K562 (cell line): ENCODE results near the gene PEAR1. TPM values are rescaled to one million over a fixed set of nuclear protein-coding genes. Genes with fewer than 3 reads are reported as not detected.

ENCODE experiments used
- ATAC-seq: fragments of 200-7000 bp; cut with Tn5 transposase; 3 replicates; pipeline ENCODE4 v1.9.1; 2020; ENCODE audit warnings: moderate library complexity
- BruUV-seq: library from RNA; stranded (reverse); fragments of 400-500 nt; replicated peaks from 2 replicates; lab custom pipeline; 2021; lab: Mats Ljungman, UMichigan
- CTCF ChIA-PET: fragments of 300-600 bp; formaldehyde crosslinking; extraction: SDS; loops from one replicate; lab custom pipeline; 2021; ENCODE audit warnings: low intra/inter-chr PET ratio; lab: Yijun Ruan, JAX
- POLR2A ChIA-PET: fragments of 300-600, 350-650 bp; sonication (Branson Sonifier 250); formaldehyde crosslinking; extraction: SDS; loops from one replicate; lab custom pipeline; 2021; ENCODE audit warnings: antibody characterized with exemption, inconsistent platforms; lab: Yijun Ruan, JAX
- DNase-seq, 4 experiments: peaks; one replicate each; pipeline versions ENCODE4 v3.0.0 to v3.0.0-alpha.2; 2011 to 2018; ENCODE audit warnings: low spot score in 3 of 4, mixed read lengths in 3 of 4; ENCODE audit errors: extremely low read depth in 1 of 4
- FAIRE-seq: peaks from 2 replicates; lab custom pipeline; 2011; peaks lifted over from hg19 to GRCh38; lab: Jason Lieb, UNC
- H2AFZ ChIP-seq: 2 replicates; pipeline ENCODE4 v1.6.0; 2011; ENCODE audit warnings: low read depth, low read length, control low read depth, inconsistent platforms
- H3K27ac ChIP-seq: fragments of 200-600 bp; 3 replicates; pipeline ENCODE4 v1.8.0; 2011; ENCODE audit warnings: low read depth, mild to moderate bottlenecking, control low read depth, inconsistent platforms, low read length, moderate library complexity, mixed read lengths; ENCODE audit errors: extremely low read depth
- H3K27me3 ChIP-seq, 2 experiments: fragments of 300-600 bp in 1 of 2; 2 replicates in 1 of 2; 3 replicates in 1 of 2; pipeline versions ENCODE4 v1.6.0 to v1.8.0; 2011; ENCODE audit warnings: inconsistent platforms in 2 of 2, low read length in 2 of 2, mild to moderate bottlenecking in 1 of 2, mixed read lengths in 1 of 2, moderate library complexity in 1 of 2; ENCODE audit not compliant: control insufficient read depth in 2 of 2, insufficient read depth in 2 of 2
- H3K36me3 ChIP-seq: fragments of 300-600 bp; 3 replicates; pipeline ENCODE4 v1.8.0; 2011; ENCODE audit warnings: mild to moderate bottlenecking, low read length, inconsistent platforms; ENCODE audit not compliant: control insufficient read depth, insufficient read depth
- H3K4me1 ChIP-seq, 2 experiments: fragments of 200-600 bp in 1 of 2; replicated peaks in 1 of 2; 2 replicates in 1 of 2; 3 replicates in 1 of 2; pipeline versions ENCODE4 v1.5.1 to v1.8.0; 2011; ENCODE audit warnings: inconsistent platforms in 2 of 2, low read length in 2 of 2, mild to moderate bottlenecking in 1 of 2, mixed read lengths in 1 of 2, moderate library complexity in 1 of 2; ENCODE audit not compliant: control insufficient read depth in 2 of 2, insufficient read depth in 2 of 2
- H3K4me2 ChIP-seq: 2 replicates; pipeline ENCODE4 v1.6.1; 2011; ENCODE audit warnings: low read length, control low read depth, inconsistent platforms, mixed read lengths; ENCODE audit not compliant: insufficient read depth
- H3K4me3 ChIP-seq: fragments of 200-600 bp; sonication (generic), shearing (Covaris generic); 2 replicates; pipeline ENCODE4 v1.5.1; 2016; ENCODE audit warnings: control low read depth, inconsistent platforms
- H3K79me2 ChIP-seq: fragments of 200-600 bp; 3 replicates; pipeline ENCODE4 v1.8.0; 2011; ENCODE audit warnings: low read length, inconsistent platforms; ENCODE audit not compliant: control insufficient read depth, insufficient read depth
- H3K9ac ChIP-seq, 2 experiments: 2 replicates each; pipeline versions ENCODE4 v1.6.0 to v1.6.1; 2011; ENCODE audit warnings: low read depth in 2 of 2, low read length in 2 of 2, control low read depth in 1 of 2, inconsistent platforms in 1 of 2, mild to moderate bottlenecking in 1 of 2, mixed read lengths in 1 of 2; ENCODE audit not compliant: insufficient read depth in 1 of 2
- H3K9me1 ChIP-seq: one replicate; pipeline ENCODE4 v1.6.0; 2011; ENCODE audit warnings: inconsistent platforms, mild to moderate bottlenecking, low read length, moderate library complexity; ENCODE audit not compliant: control insufficient read depth, insufficient read depth
- H3K9me3 ChIP-seq: replicated peaks from 2 replicates; pipeline ENCODE4 v1.5.1; 2011; ENCODE audit warnings: low read depth, low read length, inconsistent platforms; ENCODE audit not compliant: control insufficient read depth, insufficient read depth
- H4K20me1 ChIP-seq: replicated peaks from 2 replicates; pipeline ENCODE4 v1.6.1; 2011; ENCODE audit warnings: low read length, inconsistent platforms, mixed read lengths; ENCODE audit not compliant: control insufficient read depth, insufficient read depth
- ARID2 ChIP-seq: fragments of 450-650 bp; IDR thresholded peaks from 2 replicates; pipeline ENCODE4 v1.6.1; 2017; ENCODE audit warnings: antibody characterized with exemption, mild to moderate bottlenecking
- BHLHE40 ChIP-seq: IDR thresholded peaks from 2 replicates; pipeline ENCODE4 v1.6.1; 2011; ENCODE audit warnings: low read length, improper control_type of control experiment
- CBFB ChIP-seq: sonication (generic); formaldehyde crosslinking; IDR thresholded peaks from 2 replicates; pipeline ENCODE4 v1.4.0; 2020; ENCODE audit warnings: mild to moderate bottlenecking, missing genetic modification reagents
- DMBX1 ChIP-seq: fragments of 250-450 bp; sonication (Bioruptor Pico); IDR thresholded peaks from 2 replicates; pipeline ENCODE4 v1.8.0; 2022; ENCODE audit warnings: inconsistent platforms, mild to moderate bottlenecking, moderate library complexity, borderline replicate concordance
- KDM5B ChIP-seq: fragments of 200-600 bp; sonication (generic); IDR thresholded peaks from 2 replicates; pipeline ENCODE4 v1.6.1; 2012; ENCODE audit warnings: low read depth, mild to moderate bottlenecking, moderate library complexity, low read length, control low read depth, inconsistent platforms; ENCODE audit not compliant: insufficient replicate concordance
- KHSRP ChIP-seq: fragments of 450-650 bp; IDR thresholded peaks from 2 replicates; pipeline ENCODE4 v1.6.1; 2017
- NFE2L1 ChIP-seq: fragments of 450-650 bp; IDR thresholded peaks from 2 replicates; pipeline ENCODE4 v1.6.1; 2016; ENCODE audit warnings: missing genetic modification characterization, low read depth, mild to moderate bottlenecking, missing compliant biosample characterization, moderate library complexity, borderline replicate concordance
- PHF21A ChIP-seq: fragments of 450-650 bp; IDR thresholded peaks from 2 replicates; pipeline ENCODE4 v1.6.1; 2017; ENCODE audit warnings: low read depth, borderline replicate concordance
- SMAD3 ChIP-seq: fragments of 450-650 bp; formaldehyde crosslinking; conservative IDR thresholded peaks from 2 replicates; pipeline ENCODE4 v1.4.0; 2020; ENCODE audit warnings: mild to moderate bottlenecking
- YY1 ChIP-seq, 3 experiments: IDR thresholded peaks; 2 replicates each; pipeline ENCODE4 v1.6.1; 2011; ENCODE audit warnings: low read length in 2 of 3, mild to moderate bottlenecking in 2 of 3, moderate library complexity in 2 of 3, borderline replicate concordance in 1 of 3, control low read depth in 1 of 3, low read depth in 1 of 3; ENCODE audit not compliant: insufficient read depth in 3 of 3, insufficient replicate concordance in 2 of 3, control insufficient read depth in 1 of 3, insufficient read length in 1 of 3; ENCODE audit errors: extremely low read depth in 1 of 3
- ZBTB11 ChIP-seq, 3 experiments: fragments of 200-800 bp in 1 of 3; fragments of 250-450 bp in 1 of 3; fragments of 450-650 bp in 1 of 3; sonication (Bioruptor Pico) in 1 of 3; sonication (Bioruptor generic) in 1 of 3; formaldehyde crosslinking in 1 of 3; IDR thresholded peaks; 2 replicates each; pipeline versions ENCODE4 v1.6.1 to v1.8.0; 2016 to 2022; ENCODE audit warnings: mild to moderate bottlenecking in 2 of 3, missing genetic modification characterization in 2 of 3, missing compliant biosample characterization in 1 of 3, moderate library complexity in 1 of 3
- ZNF408 ChIP-seq: fragments of 250-450 bp; sonication (Bioruptor Pico); IDR thresholded peaks from 2 replicates; pipeline ENCODE4 v1.4.0; 2020; ENCODE audit warnings: low read depth, mild to moderate bottlenecking, moderate library complexity
- WGBS: fragments of 100-300 bp; shearing (Covaris generic); methylation state at CpG from one replicate; pipeline ENCODE4 v1.1.6; 2016; ENCODE audit warnings: low coverage, mixed read lengths; ENCODE audit not compliant: insufficient coverage; ENCODE audit errors: missing lambda C conversion rate; 5-methylcytosine and 5-hydroxymethylcytosine counted together
- in situ Hi-C: fragments of 300-500 bp; cut with MboI; formaldehyde crosslinking; loops from 4 replicates; pipeline ENCODE4 v1.15.0; 2018; ENCODE audit warnings: inconsistent platforms, mixed read lengths
- intact Hi-C: fragments of 100-400 bp; cut with micrococcal nuclease; formaldehyde crosslinking; loops from 2 replicates; pipeline ENCODE4 v1.14.2; 2022
- polyA plus RNA-seq, 8 experiments: library from polyadenylated mRNA; depleted of rRNA in 4 of 8; stranded (reverse) in 5 of 8; unstranded in 3 of 8; fragments of >200 nt; fragmentation: Nextera tagmentation in 2 of 8; fragmentation: Illumina TruSeq in 1 of 8; extraction: Ambion mirVana in 2 of 8; extraction: Trizol in 1 of 8; gene quantifications; 2 replicates each; pipeline versions ENCODE4 v1.2.1 to v1.2.3, GENCODE V29; 2011 to 2014; ENCODE audit warnings: inconsistent platforms in 1 of 8, missing spikeins in 1 of 8
- total RNA-seq, 7 experiments: library from RNA; depleted of rRNA in 6 of 7; stranded (reverse); fragments of >200 nt in 6 of 7; fragmentation: Illumina TruSeq in 2 of 7; extraction: Trizol in 2 of 7; gene quantifications; 2 replicates each; pipeline versions ENCODE4 v1.2.1 to v1.2.3, GENCODE V29; 2011 to 2021; ENCODE audit warnings: low replicate concordance in 1 of 7
- TF ChIP-seq, protein P1 (sequence below): sonication (generic); formaldehyde crosslinking; IDR thresholded peaks from 2 replicates; pipeline ENCODE4 v1.8.0; 2022; ENCODE audit warnings: missing genetic modification reagents, mild to moderate bottlenecking, borderline replicate concordance
- TF ChIP-seq, protein P2 (sequence below): fragments of 250-450 bp; sonication (Bioruptor Pico); IDR thresholded peaks from 2 replicates; pipeline ENCODE4 v1.5.0; 2020; ENCODE audit warnings: mild to moderate bottlenecking, borderline replicate concordance

The PEAR1 gene
- total and polyA plus RNA-seq, 9 of the 15 experiments (the other 6 are each of a cell fraction or from before 2014, with no cell fraction given), result 0.87 to 13.9 (median 6.1) TPM

- no peak for TF ChIP-seq YY1 (IDR thresholded peaks at IDR 0.05; ENCODE audit: borderline replicate concordance in 1 of 3, control insufficient read depth in 1 of 3, extremely low read depth in 1 of 3, insufficient read depth in 3 of 3, insufficient read length in 1 of 3, insufficient replicate concordance in 2 of 3, low read depth in 1 of 3, low read length in 2 of 3)
- no peak for TF ChIP-seq SMAD3 (CRISPR knock-in tag)
- no peak for TF ChIP-seq NFE2L1 (tag)
- TF ChIP-seq PHF21A, result no peak
- no peak for TF ChIP-seq KHSRP
- TF ChIP-seq BHLHE40, result no peak
Observed at GRCh38 chr1:156963621-156964020, 70.1 kb downstream of the PEAR1 start (continued).

GRCh38 chr1:156964441-156964840 lies 70.9 kb downstream of the PEAR1 start:
- no peak overlapping the region for H3K9ac ChIP-seq
- H3K9me1 ChIP-seq, result no peaks in the 10 kb centered on the region
- H3K4me2 ChIP-seq, result no peak overlapping the region
- BruUV-seq, result no TSS peak
- POLR2A ChIA-PET, result interaction anchor here (1.0 to 2.2 kb wide), 2 partner anchors 17 to 29 kb away, joined by 4 to 8 read pairs; no protein-coding TSS in a partner anchor
- FAIRE-seq (no peak), ATAC-seq (no peak), DNase-seq (no peak)
- no peak overlapping the region for H3K4me3 ChIP-seq
- intact Hi-C loops (no loop called here), in situ Hi-C loops (no loop called here)
- no peaks in the 10 kb centered on the region for H3K27me3 ChIP-seq
- H3K36me3 ChIP-seq, result peaks cover 33% of the 10 kb centered on the region; the same call in 2 of the 3 replicates
- H3K79me2 ChIP-seq, result no peaks in the 10 kb centered on the region
- peaks cover 0 to 12% of the 10 kb centered on the region in 2 experiments; a peak in 4 of 5 replicates for H3K4me1 ChIP-seq
- no peaks in the 10 kb centered on the region for H3K9me3 ChIP-seq
- no peak overlapping the region for H2AFZ ChIP-seq
- CTCF ChIA-PET, result no interaction called here
- 88% methylated on average over 2 of the region's 2 CpGs for WGBS
- H4K20me1 ChIP-seq, result no peaks in the 10 kb centered on the region
- no peak overlapping the region for H3K27ac ChIP-seq
- TF ChIP-seq CBFB (CRISPR knock-in tag), result no peak
- TF ChIP-seq, protein P1, sequence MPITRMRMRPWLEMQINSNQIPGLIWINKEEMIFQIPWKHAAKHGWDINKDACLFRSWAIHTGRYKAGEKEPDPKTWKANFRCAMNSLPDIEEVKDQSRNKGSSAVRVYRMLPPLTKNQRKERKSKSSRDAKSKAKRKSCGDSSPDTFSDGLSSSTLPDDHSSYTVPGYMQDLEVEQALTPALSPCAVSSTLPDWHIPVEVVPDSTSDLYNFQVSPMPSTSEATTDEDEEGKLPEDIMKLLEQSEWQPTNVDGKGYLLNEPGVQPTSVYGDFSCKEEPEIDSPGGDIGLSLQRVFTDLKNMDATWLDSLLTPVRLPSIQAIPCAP (CRISPR knock-in tag), result no peak
- no peak for TF ChIP-seq ZBTB11 (CRISPR knock-in tag; IDR thresholded peaks at IDR 0.05)
- TF ChIP-seq, protein P2, sequence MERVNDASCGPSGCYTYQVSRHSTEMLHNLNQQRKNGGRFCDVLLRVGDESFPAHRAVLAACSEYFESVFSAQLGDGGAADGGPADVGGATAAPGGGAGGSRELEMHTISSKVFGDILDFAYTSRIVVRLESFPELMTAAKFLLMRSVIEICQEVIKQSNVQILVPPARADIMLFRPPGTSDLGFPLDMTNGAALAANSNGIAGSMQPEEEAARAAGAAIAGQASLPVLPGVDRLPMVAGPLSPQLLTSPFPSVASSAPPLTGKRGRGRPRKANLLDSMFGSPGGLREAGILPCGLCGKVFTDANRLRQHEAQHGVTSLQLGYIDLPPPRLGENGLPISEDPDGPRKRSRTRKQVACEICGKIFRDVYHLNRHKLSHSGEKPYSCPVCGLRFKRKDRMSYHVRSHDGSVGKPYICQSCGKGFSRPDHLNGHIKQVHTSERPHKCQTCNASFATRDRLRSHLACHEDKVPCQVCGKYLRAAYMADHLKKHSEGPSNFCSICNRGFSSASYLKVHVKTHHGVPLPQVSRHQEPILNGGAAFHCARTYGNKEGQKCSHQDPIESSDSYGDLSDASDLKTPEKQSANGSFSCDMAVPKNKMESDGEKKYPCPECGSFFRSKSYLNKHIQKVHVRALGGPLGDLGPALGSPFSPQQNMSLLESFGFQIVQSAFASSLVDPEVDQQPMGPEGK (CRISPR knock-in tag), result no peak
- TF ChIP-seq KDM5B, result no peak
- no peak for TF ChIP-seq ZNF408 (CRISPR knock-in tag)
- no peak for TF ChIP-seq DMBX1 (CRISPR knock-in tag)
- no peak for TF ChIP-seq ARID2
